Thoracic aorta (tissue), 2 donors: ENCODE data around the gene SDHB. TPM values are rescaled to one million over a fixed set of nuclear protein-coding genes. Genes with fewer than 3 reads are reported as not detected.

Experiments
- ATAC-seq: fragments of 150-250 bp; one replicate; pipeline ENCODE4 v1.8.0; 2017; ENCODE audit warnings: low read depth; ENCODE audit not compliant: insufficient number of reproducible peaks, low FRiP score
- DNase-seq: peaks from one replicate; pipeline ENCODE4 v3.0.0-alpha.2; 2020; ENCODE audit warnings: low spot score
- H3K27ac ChIP-seq, 2 donors: fragments of 200-600 bp; sonication (generic); 1 replicate in 1 of 2; 2 replicates in 1 of 2; pipeline ENCODE4 v1.5.1; 2016; ENCODE audit warnings: mild to moderate bottlenecking in 2 of 2, moderate library complexity in 2 of 2
- H3K27me3 ChIP-seq: fragments of 200-600 bp; sonication (generic); replicated peaks from 2 replicates; pipeline ENCODE4 v1.6.0; 2016; ENCODE audit warnings: mild to moderate bottlenecking; ENCODE audit not compliant: insufficient read depth
- H3K36me3 ChIP-seq: fragments of 200-600 bp; sonication (generic); one replicate; pipeline ENCODE4 v1.5.1; 2016
- H3K4me1 ChIP-seq, 2 donors: fragments of 200-600 bp; sonication (generic); 1 replicate in 1 of 2; 2 replicates in 1 of 2; pipeline versions ENCODE4 v1.5.1 to v1.6.0; 2016; ENCODE audit warnings: low read depth in 2 of 2, mild to moderate bottlenecking in 1 of 2; ENCODE audit not compliant: control insufficient read depth in 1 of 2
- H3K4me3 ChIP-seq: fragments of 200-600 bp; sonication (generic); 2 replicates; pipeline ENCODE4 v1.5.1; 2016; ENCODE audit warnings: mild to moderate bottlenecking
- H3K9me3 ChIP-seq: fragments of 200-600 bp; sonication (generic); 2 replicates; pipeline ENCODE4 v1.5.1; 2016
- CTCF ChIP-seq: fragments of 200-600 bp; sonication (generic); IDR thresholded peaks from one replicate; pipeline ENCODE4 v1.5.1; 2019; ENCODE audit warnings: antibody characterized with exemption
- total RNA-seq, 2 donors: library from RNA; depleted of rRNA; stranded (reverse); fragments of >200 nt; gene quantifications; one replicate each; pipeline versions ENCODE4 v1.1.0 to v1.2.3, GENCODE V29; 2016

Gene SDHB
- total RNA-seq, 2 donors from 2014 or later = 81.5 to 98.9 TPM

GRCh38 chr1:17016317-17016661 is 37.5 kb downstream of the SDHB start:
- H3K27me3 ChIP-seq = no peaks in the 10 kb centered on the region
- H3K27ac ChIP-seq = no peak overlapping the region
- H3K36me3 ChIP-seq = peaks cover 24% of the 10 kb centered on the region
- H3K4me1 ChIP-seq = peaks cover 0 to 11% of the 10 kb centered on the region in 2 donors
- DNase-seq (no peak), ATAC-seq (no peak)
- no peak for TF ChIP-seq CTCF
- no peaks in the 10 kb centered on the region for H3K9me3 ChIP-seq
- H3K4me3 ChIP-seq = no peak overlapping the region

GRCh38 chr1:17014671-17015567 is 38.9 kb downstream of the SDHB start:
- DNase-seq (no peak), ATAC-seq (no peak)
- no peaks in the 10 kb centered on the region for H3K9me3 ChIP-seq
- H3K27ac ChIP-seq = no peak overlapping the region
- no peak for TF ChIP-seq CTCF
- H3K4me1 ChIP-seq = peaks cover 12 to 24% of the 10 kb centered on the region in 2 donors
- peaks cover 11% of the 10 kb centered on the region for H3K36me3 ChIP-seq
- no peaks in the 10 kb centered on the region for H3K27me3 ChIP-seq
- H3K4me3 ChIP-seq = no peak overlapping the region

- no peak for ATAC-seq
- Histone ChIP-seq H3K27me3 (no peaks in the 10 kb centered on the region), H3K9me3 (no peaks in the 10 kb centered on the region), H3K4me3 (no peak overlapping the region), H3K4me1 (peaks cover 12 to 30% of the 10 kb centered on the region in 2 donors), H3K36me3 (no peaks in the 10 kb centered on the region), H3K27ac (no peak overlapping the region)
- TF ChIP-seq CTCF = no peak
- DNase-seq = no peak
Observed at GRCh38 chr1:17013491-17014320, 40.1 kb downstream of the SDHB start.

GRCh38 chr1:17012775-17013490 is 40.9 kb downstream of the SDHB start:
- ATAC-seq (no peak), DNase-seq (no peak)
- Histone ChIP-seq H3K4me3 (no peak overlapping the region), H3K9me3 (no peaks in the 10 kb centered on the region), H3K36me3 (no peaks in the 10 kb centered on the region), H3K27me3 (no peaks in the 10 kb centered on the region), H3K27ac (no peak overlapping the region), H3K4me1 (peaks cover 12 to 30% of the 10 kb centered on the region in 2 donors)
- TF ChIP-seq CTCF = no peak
